HG03575 (cell line): ENCODE data around the gene MAPK11.
"Not testable (repeated sequence)": the region's sequence is repeated elsewhere in the genome, so short reads cannot be mapped to it uniquely, and the experiment has no call there.

Source experiments
- ATAC-seq: cut with Tn5 transposase; IDR thresholded peaks from one replicate; pipeline ENCODE4 v1.9.1; 2021; ENCODE audit not compliant: unreplicated experiment, insufficient number of reproducible peaks, low FRiP score; ENCODE audit errors: extremely low read depth

The MAPK11 gene

GRCh38 chr22:50281384-50281760, 11.2 kb upstream of the MAPK11 start:
- ATAC-seq: no peak

GRCh38 chr22:50280708-50281383, 10.7 kb upstream of the MAPK11 start:
- no peak for ATAC-seq

DNA sequence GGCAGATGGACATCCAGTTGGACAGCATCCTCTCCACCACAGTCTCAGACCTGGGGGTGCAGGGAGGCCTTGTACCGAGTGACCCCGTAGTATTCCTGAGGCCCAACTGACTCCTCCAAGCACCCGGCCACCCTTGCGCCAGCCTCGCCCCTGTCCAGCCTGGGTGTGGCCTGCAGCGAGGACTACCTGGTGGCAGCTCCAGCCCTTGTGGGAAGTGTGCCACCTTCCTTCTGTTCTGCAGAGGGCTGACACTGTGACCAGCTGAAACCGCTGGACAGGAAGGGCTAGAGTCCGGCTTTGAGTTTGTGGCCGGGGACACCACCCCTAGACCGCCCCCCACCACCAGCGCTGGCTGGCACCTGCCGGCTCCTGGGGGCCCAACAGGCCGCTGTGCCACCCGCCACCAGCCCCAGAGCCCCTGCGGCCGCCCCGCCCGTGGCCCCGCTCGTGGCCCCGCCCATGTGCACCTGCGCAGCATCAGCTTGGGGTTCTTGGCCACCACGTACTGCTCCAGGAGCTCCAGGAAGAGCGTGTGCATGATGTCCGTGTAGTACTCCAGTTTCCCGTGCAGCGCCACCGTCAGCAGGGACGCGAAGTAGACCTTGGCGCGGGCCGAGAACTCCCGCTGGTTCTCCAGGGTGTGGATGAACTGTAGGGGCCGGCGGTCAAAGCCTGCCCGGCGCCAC, 10.0 kb upstream of the MAPK11 start:
- ATAC-seq: no peak

DNA sequence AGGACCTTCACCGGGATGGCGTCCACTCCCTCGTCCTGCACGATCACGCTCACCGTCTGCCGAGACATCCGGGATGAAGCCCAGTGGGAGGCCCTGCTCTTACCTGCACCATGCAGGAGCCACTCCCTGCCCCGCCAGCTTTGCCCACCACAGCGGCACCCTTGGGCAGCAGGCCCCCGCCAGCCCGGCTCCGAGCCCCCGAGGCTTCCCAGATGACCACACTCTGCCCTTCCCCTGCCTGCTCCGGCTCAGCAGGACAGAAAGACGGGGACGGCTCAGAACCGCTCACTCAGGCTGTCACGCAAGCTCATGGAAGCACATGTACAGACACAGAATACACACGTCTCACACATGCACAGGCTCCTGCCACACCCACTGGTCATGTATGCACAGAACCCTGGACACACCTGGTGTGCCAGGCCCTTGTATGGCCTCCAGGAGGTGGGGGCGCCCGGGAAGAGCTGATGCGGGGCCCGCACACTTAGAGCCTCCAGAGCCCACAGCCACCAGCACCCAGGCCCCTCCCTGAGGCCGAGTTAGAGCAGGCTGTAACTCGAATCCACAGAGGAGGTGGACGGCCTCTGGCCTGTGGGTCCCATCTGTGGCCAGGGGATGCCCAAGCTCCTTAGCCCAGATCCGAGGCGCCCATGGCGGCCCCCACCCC, 8.9 kb upstream of the MAPK11 start:
- no peak for ATAC-seq

GRCh38 chr22:50278461-50278860, 8.3 kb upstream of the MAPK11 start:
- no peak for ATAC-seq

- no peak for ATAC-seq
Measured at GRCh38 chr22:50277761-50278160, 7.6 kb upstream of the MAPK11 start.

DNA sequence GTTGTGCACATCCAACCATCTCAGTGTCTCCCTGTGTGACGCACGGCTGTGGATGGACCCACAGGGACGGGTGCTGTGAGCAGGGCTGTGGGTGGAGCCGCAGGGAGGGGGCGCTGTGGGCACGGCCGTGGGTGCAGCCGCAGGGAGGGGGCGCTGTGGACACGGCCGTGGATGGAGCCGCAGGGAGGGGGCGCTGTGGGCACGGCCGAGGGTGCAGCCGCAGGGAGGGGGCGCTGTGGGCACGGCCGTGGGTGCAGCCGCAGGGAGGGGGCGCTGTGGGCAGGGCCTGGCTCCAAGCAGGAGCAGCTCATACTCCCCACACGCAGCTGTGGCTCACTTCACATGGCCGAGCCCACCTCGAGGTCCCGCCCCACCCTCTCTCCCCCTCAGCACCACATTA, 6.0 kb upstream of the MAPK11 start:
- no peak for ATAC-seq

DNA sequence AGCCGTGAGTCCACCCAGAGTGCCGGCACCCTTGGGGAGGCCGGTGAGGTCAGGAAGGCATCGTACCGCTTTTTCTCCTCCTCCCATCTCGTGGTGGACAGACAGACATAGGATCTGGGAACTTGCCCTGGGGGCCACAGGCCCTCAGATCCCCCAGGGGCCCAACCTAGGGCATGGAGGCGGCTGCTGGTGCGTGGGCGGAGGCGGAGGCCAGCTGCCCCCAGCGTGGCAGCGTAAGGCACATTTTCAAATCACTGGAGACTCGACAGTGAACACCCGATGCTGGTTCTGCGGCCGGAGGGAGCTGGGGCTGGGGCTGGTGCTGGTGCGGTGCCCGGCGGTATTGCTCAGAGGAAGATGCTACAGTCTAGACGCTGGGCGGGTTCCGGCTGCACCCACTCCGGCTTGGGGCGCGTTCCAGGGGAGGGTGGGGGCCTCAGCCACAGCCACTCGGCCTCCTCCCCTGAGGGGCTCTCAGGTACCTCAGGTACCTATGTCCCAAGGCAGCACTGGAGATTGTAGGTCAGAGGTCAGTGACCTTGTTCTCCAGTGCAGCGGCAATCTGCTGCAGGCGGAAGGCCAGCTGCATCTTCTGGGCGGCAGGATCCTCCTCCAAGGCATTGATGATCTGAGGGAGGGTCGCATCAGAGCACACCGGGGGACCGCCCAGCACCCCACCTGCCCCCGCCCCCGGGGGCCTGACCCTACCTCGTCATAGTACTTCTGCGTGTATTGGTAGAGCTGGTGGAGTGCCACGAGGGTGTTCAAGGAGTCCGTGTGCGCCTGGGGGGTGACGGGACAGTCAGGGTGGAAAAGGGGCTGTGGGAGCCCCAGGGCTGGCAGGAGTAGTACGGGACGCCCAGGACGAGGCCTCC, 5.2 kb upstream of the MAPK11 start:
- ATAC-seq: no peak

GRCh38 chr22:50274771-50275170, 4.6 kb upstream of the MAPK11 start:
- ATAC-seq: no peak

- no peak for ATAC-seq
Measured at GRCh38 chr22:50274311-50274710, 4.1 kb upstream of the MAPK11 start.

DNA sequence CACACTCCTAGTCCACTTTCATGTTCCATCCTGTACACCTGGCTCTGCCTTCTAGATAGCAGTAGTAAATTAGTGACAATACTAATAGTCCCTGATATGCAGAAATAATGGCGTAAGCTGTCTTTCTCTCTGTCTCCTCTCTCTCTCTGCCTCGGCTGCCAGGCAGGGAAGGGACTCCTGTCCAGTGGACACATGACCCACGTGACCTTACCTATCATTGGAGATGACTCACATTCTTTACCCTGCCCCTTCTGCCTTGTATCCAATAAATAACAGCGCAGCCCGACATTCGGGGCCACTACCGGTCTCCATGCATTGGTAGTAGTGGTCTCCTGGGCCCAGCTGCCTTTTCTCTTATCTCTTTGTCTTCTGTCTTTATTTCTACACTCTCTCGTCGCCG, 3.6 kb upstream of the MAPK11 start:
- not testable (repeated sequence) for ATAC-seq

DNA sequence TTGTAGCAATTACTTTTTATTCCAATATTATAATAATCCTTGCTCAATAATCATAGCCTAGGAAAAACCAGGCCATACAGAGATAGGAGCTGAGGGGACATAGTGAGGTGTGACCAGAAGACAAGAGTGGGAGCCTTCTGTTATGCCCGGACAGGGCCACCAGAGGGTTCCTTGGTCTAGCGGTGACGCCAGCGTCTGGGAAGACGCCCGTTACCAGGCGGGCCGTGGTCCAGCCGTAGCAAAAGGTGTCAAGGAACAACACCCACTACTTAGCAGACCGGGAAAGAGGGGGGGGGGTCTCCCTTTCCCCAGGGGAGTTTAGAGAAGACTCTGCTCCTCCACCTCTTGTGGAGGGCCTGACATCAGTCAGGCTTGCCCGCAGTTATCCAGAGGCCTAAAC, 3.2 kb upstream of the MAPK11 start:
- not testable (repeated sequence) for ATAC-seq

- ATAC-seq: no peak
Measured at GRCh38 chr22:50272044-50272802, 2.0 kb upstream of the MAPK11 start.

GRCh38 chr22:50271519-50271970, 1.4 kb upstream of the MAPK11 start:
- ATAC-seq: no peak

DNA sequence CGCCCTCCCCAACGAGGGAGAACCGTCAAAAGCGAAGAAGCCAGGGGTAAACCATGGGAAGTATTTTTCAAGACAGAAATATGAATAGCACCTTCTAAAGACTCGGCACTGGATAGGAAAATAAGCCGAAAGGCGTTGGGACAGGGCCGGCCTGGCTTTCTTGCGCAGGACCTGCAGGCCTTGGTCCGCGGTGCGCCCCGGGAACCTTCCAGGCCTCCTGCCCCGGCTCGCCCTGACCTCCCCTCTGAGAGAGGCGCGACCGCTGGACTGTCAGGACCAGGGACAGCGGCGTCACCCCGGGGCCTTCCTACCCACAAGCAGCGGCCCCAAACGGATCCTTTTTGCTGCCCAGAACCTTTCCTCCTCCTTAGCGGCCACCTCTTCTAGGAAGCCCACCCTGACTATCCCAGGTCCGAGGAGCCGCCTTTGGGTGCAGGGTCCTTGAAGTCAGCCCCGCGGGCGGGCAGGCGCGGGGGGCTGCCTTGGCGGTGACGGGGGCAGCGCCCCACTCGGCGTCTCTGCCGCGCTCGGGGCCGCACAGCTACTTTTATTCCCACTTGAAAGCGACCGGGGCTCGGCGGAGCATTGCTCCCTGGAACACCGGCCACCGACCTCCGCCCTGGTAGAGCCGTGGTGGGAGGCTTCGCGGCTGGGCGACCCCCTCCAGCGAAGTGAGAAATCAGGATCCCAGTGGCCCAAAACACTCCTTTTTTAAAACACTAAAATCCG, 650 bp upstream of the MAPK11 start:
- no peak for ATAC-seq

DNA sequence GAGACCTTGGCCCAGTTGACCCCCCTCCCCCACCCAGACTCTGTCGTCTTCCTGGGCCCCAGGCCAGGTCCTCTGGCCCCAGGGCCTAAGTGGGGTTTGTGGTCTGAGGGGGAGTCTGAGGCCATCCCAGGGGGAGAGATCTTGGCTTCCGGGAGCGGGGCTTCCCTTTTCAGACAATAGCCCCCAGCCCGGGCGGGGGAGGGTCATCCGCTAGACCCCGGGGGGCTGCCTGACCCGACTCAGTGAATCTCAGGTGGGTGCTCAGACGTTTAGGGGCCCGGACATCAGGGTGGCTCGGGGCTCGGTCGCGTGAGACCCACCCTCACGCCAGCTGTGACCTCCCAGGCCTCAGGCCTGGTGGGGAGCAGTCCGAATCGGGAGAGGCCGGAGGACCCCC, 609 bp downstream of the MAPK11 start:
- no peak for ATAC-seq

- no peak for ATAC-seq
Measured at GRCh38 chr22:50268655-50269113, 1.5 kb downstream of the MAPK11 start.
